HEK293 (cell line): ENCODE results near the gene LRP1-AS.

Experiments
- TCF7L2 ChIP-seq: IDR thresholded peaks from 2 replicates; pipeline ENCODE4 v1.6.1; 2011; ENCODE audit warnings: low read depth, mild to moderate bottlenecking, inconsistent platforms, low read length, moderate library complexity, borderline replicate concordance
- YY1 ChIP-seq: fragments of 450-650 bp; formaldehyde crosslinking; IDR thresholded peaks from 2 replicates; pipeline ENCODE4 v1.5.1; 2018; ENCODE audit warnings: missing biosample characterization, missing genetic modification characterization
- ZBTB1 ChIP-seq: fragments of 450-650 bp; formaldehyde crosslinking; IDR thresholded peaks from 2 replicates; pipeline ENCODE4 v1.5.1; 2016; ENCODE audit warnings: missing biosample characterization, missing genetic modification characterization
- ZFP37 ChIP-seq: fragments of 450-650 bp; formaldehyde crosslinking; IDR thresholded peaks from 2 replicates; pipeline ENCODE4 v1.5.1; 2016; ENCODE audit warnings: missing biosample characterization, missing genetic modification characterization
- ZNF138 ChIP-seq: fragments of 450-650 bp; formaldehyde crosslinking; IDR thresholded peaks from 2 replicates; pipeline ENCODE4 v1.5.1; 2016; ENCODE audit warnings: missing biosample characterization, missing genetic modification characterization, borderline replicate concordance
- ZNF184 ChIP-seq: fragments of 450-650 bp; IDR thresholded peaks from 2 replicates; pipeline ENCODE4 v1.5.1; 2018; ENCODE audit warnings: missing biosample characterization, mild to moderate bottlenecking, missing genetic modification characterization
- ZNF221 ChIP-seq: fragments of 450-650 bp; formaldehyde crosslinking; IDR thresholded peaks from 2 replicates; pipeline ENCODE4 v1.5.1; 2017; ENCODE audit warnings: missing biosample characterization, missing genetic modification characterization, borderline replicate concordance
- ZNF274 ChIP-seq, 2 experiments: fragments of 200-500 bp in 1 of 2; fragments of 450-650 bp in 1 of 2; sonication (Bioruptor generic) in 1 of 2; formaldehyde crosslinking in 1 of 2; IDR thresholded peaks; 2 replicates each; pipeline versions ENCODE4 v1.5.1 to v1.6.1; 2014 to 2016; ENCODE audit warnings: borderline replicate concordance in 1 of 2, inconsistent platforms in 1 of 2, low read length in 1 of 2, missing biosample characterization in 1 of 2, missing genetic modification characterization in 1 of 2
- ZNF311 ChIP-seq: fragments of 450-650 bp; formaldehyde crosslinking; IDR thresholded peaks from 2 replicates; pipeline ENCODE4 v1.5.1; 2017; ENCODE audit warnings: missing biosample characterization, missing genetic modification characterization, borderline replicate concordance
- ZNF660 ChIP-seq: fragments of 450-650 bp; IDR thresholded peaks from 2 replicates; pipeline ENCODE4 v1.5.1; 2018; ENCODE audit warnings: missing biosample characterization, mild to moderate bottlenecking, missing genetic modification characterization
- ZNF701 ChIP-seq: fragments of 450-650 bp; formaldehyde crosslinking; IDR thresholded peaks from 2 replicates; pipeline ENCODE4 v1.5.1; 2016; ENCODE audit warnings: missing biosample characterization, missing genetic modification characterization
- TF ChIP-seq, protein P1 (sequence below): fragments of 450-650 bp; formaldehyde crosslinking; IDR thresholded peaks from 2 replicates; pipeline ENCODE4 v1.5.1; 2016; ENCODE audit warnings: missing biosample characterization, missing genetic modification characterization
- TF ChIP-seq, protein P2 (sequence below): fragments of 450-650 bp; formaldehyde crosslinking; IDR thresholded peaks from 2 replicates; pipeline ENCODE4 v1.5.1; 2016; ENCODE audit warnings: missing biosample characterization, missing genetic modification characterization

DNA sequence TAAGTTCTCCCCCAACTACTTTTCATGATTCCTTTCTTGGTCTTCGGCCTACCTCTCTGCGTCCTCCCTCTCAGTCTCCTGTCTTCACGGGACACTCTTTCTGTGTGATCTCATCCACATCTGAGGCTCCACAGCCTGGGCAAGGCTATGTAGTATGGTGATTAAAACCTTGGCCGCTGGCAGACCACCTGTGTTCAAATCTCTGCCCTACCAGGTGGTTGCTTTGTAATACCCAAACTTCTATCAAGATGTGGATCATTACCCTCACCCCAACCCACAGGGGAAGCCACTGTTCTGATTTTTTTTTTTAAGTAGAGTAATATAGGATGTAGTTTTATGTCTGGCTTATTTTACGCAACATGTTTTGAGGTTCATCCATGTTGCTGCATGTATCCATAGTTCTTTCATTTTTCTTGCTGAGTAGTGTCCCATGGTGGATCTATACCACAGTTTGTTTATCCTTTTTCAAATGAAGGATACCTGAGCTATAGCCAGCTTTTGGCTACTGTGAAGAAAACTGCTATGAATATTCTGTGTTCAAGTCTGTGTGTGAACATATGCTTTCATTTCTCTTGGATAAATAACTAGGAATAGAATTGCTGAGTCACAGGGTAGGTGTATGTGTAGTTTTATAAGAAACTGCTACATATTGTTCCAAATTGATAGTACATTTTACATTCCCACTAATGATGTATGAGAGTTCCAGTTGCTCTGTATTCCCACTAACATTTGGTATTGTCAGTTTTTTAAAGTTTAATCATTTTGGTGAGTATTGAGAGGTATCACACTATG is 27.9 kb downstream of the LRP1-AS start:
- TF ChIP-seq, protein P1, sequence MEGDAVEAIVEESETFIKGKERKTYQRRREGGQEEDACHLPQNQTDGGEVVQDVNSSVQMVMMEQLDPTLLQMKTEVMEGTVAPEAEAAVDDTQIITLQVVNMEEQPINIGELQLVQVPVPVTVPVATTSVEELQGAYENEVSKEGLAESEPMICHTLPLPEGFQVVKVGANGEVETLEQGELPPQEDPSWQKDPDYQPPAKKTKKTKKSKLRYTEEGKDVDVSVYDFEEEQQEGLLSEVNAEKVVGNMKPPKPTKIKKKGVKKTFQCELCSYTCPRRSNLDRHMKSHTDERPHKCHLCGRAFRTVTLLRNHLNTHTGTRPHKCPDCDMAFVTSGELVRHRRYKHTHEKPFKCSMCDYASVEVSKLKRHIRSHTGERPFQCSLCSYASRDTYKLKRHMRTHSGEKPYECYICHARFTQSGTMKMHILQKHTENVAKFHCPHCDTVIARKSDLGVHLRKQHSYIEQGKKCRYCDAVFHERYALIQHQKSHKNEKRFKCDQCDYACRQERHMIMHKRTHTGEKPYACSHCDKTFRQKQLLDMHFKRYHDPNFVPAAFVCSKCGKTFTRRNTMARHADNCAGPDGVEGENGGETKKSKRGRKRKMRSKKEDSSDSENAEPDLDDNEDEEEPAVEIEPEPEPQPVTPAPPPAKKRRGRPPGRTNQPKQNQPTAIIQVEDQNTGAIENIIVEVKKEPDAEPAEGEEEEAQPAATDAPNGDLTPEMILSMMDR (tag by site-specific recombination) = no peak
- no peak for TF ChIP-seq ZNF138 (tag by site-specific recombination)
- no peak for TF ChIP-seq ZNF660
- TF ChIP-seq ZNF184 (tag by site-specific recombination) = no peak
- no peak for TF ChIP-seq YY1 (tag by site-specific recombination)
- TF ChIP-seq ZFP37 (tag by site-specific recombination) = no peak
- TF ChIP-seq ZBTB1 (tag by site-specific recombination) = no peak
- TF ChIP-seq, protein P2, sequence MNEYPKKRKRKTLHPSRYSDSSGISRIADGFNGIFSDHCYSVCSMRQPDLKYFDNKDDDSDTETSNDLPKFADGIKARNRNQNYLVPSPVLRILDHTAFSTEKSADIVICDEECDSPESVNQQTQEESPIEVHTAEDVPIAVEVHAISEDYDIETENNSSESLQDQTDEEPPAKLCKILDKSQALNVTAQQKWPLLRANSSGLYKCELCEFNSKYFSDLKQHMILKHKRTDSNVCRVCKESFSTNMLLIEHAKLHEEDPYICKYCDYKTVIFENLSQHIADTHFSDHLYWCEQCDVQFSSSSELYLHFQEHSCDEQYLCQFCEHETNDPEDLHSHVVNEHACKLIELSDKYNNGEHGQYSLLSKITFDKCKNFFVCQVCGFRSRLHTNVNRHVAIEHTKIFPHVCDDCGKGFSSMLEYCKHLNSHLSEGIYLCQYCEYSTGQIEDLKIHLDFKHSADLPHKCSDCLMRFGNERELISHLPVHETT (tag by site-specific recombination) = no peak
- TF ChIP-seq ZNF221 (tag by site-specific recombination) = no peak
- TF ChIP-seq TCF7L2 = no peak
- no peak for TF ChIP-seq ZNF701
- TF ChIP-seq ZNF311 = no peak
- TF ChIP-seq ZNF274 (IDR thresholded peaks at IDR 0.05; ENCODE audit: low read length) = no peak
- no peak for TF ChIP-seq ZNF274 (tag by site-specific recombination; IDR thresholded peaks at IDR 0.05; ENCODE audit: borderline replicate concordance)
